Measurements from ENCODE around the gene TSEN2.

Gene TSEN2

GRCh38 chr3:12574661-12575060 is 90.4 kb downstream of the TSEN2 start:
- H2AK5ac ChIP-seq (ENCODE audit: low read depth, low read length) = no peak overlapping the region
- no peak overlapping the region for H3K4me3 ChIP-seq (ENCODE audit: low read length in 2 of 2)
- H3K36me3 ChIP-seq (replicated peaks in 1 of 2; ENCODE audit: control insufficient read depth in 2 of 2, insufficient read depth in 2 of 2, low read length in 2 of 2) = peaks cover 43 to 97% of the 10 kb centered on the region in 2 donors
- H3K4me2 ChIP-seq (ENCODE audit: insufficient read depth, low read length, poor library complexity, severe bottlenecking) = no peak overlapping the region
- H3K9ac ChIP-seq (ENCODE audit: low read depth, low read length, poor library complexity) = peak overlapping the region; percentile 24
- no peak overlapping the region for H2BK15ac ChIP-seq (ENCODE audit: low read length)
- H3K18ac ChIP-seq (ENCODE audit: low read length) = no peak overlapping the region
- H3K14ac ChIP-seq (ENCODE audit: low read length) = no peak overlapping the region
- no peak overlapping the region for H2AFZ ChIP-seq (ENCODE audit: low read length)
- H2BK120ac ChIP-seq (ENCODE audit: low read depth, low read length) = no peak overlapping the region
- H3K9me3 ChIP-seq (replicated peaks in 1 of 2; ENCODE audit: control insufficient read depth in 2 of 2, insufficient read depth in 1 of 2, low read depth in 1 of 2, low read length in 2 of 2) = no peaks in the 10 kb centered on the region
- no peak overlapping the region for H2BK12ac ChIP-seq (ENCODE audit: low read length)
- H3K79me1 ChIP-seq (ENCODE audit: low read depth, low read length) = no peaks in the 10 kb centered on the region
- H3K23ac ChIP-seq (ENCODE audit: low read depth, low read length, poor library complexity) = no peak overlapping the region
- H4K8ac ChIP-seq (ENCODE audit: low read depth, low read length) = no peak overlapping the region
- H3K27me3 ChIP-seq (ENCODE audit: control insufficient read depth in 3 of 3, insufficient read depth in 3 of 3, low read depth in 1 of 3, low read length in 3 of 3) = no peaks in the 10 kb centered on the region
- no peak overlapping the region for H4K91ac ChIP-seq (ENCODE audit: low read depth, low read length, poor library complexity)
- no peak overlapping the region for H3K27ac ChIP-seq (replicated peaks; ENCODE audit: low read length)
- no peak for DNase-seq (ENCODE audit: low spot score)
- H3K4ac ChIP-seq (ENCODE audit: low read length) = no peak overlapping the region
- WGBS, 2 donors (ENCODE audit: extremely low coverage in 2 of 2, insufficient read length in 2 of 2, insufficient replicate concordance in 1 of 2) = no CpG with 5 or more reads among the region's 7 CpGs
- no peak overlapping the region for H2BK5ac ChIP-seq (ENCODE audit: low read length)
- H3K4me1 ChIP-seq (ENCODE audit: control insufficient read depth in 2 of 2, insufficient read depth in 1 of 2, low read depth in 1 of 2, low read length in 2 of 2) = no peaks in the 10 kb centered on the region

DNA sequence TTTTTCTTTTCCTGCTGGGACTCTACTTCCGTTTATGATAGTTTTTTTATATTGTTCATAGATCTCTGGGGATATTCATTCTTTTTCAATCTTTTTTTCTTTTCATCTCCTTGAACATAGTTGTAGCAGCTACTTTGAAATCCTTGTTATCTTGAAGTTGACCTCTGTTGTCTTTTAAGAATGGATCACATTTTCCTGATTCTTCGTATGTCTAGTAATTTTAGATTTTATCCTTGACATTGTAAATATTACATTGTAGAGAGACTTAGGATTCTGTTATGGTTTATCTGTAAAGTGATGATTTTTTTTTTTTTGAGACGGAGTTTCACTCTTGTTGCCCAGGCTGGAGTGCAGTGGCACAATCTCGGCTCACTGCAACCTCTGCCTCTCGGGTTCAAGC is 93.1 kb downstream of the TSEN2 start:
- Histone ChIP-seq H3K4me1 (ENCODE audit: control insufficient read depth in 2 of 2, insufficient read depth in 1 of 2, low read depth in 1 of 2, low read length in 2 of 2) (no peaks in the 10 kb centered on the region), H4K91ac (ENCODE audit: low read depth, low read length, poor library complexity) (no peak overlapping the region), H3K27ac (replicated peaks; ENCODE audit: low read length) (no peak overlapping the region), H2BK12ac (ENCODE audit: low read length) (no peak overlapping the region), H2BK15ac (ENCODE audit: low read length) (no peak overlapping the region), H3K36me3 (replicated peaks in 1 of 2; ENCODE audit: control insufficient read depth in 2 of 2, insufficient read depth in 2 of 2, low read length in 2 of 2) (peaks cover 41 to 95% of the 10 kb centered on the region in 2 donors), H3K4ac (ENCODE audit: low read length) (no peak overlapping the region), H2BK5ac (ENCODE audit: low read length) (no peak overlapping the region), H2BK120ac (ENCODE audit: low read depth, low read length) (no peak overlapping the region), H3K9me3 (replicated peaks in 1 of 2; ENCODE audit: control insufficient read depth in 2 of 2, insufficient read depth in 1 of 2, low read depth in 1 of 2, low read length in 2 of 2) (no peaks in the 10 kb centered on the region), H3K9ac (ENCODE audit: low read depth, low read length, poor library complexity) (no peak overlapping the region), H2AK5ac (ENCODE audit: low read depth, low read length) (no peak overlapping the region), H3K4me3 (ENCODE audit: low read length in 2 of 2) (no peak overlapping the region), H4K8ac (ENCODE audit: low read depth, low read length) (no peak overlapping the region), H3K14ac (ENCODE audit: low read length) (no peak overlapping the region), H3K18ac (ENCODE audit: low read length) (no peak overlapping the region), H2AFZ (ENCODE audit: low read length) (no peak overlapping the region), H3K4me2 (ENCODE audit: insufficient read depth, low read length, poor library complexity, severe bottlenecking) (no peak overlapping the region), H3K27me3 (ENCODE audit: control insufficient read depth in 3 of 3, insufficient read depth in 3 of 3, low read depth in 1 of 3, low read length in 3 of 3) (no peaks in the 10 kb centered on the region), H3K79me1 (ENCODE audit: low read depth, low read length) (peaks cover 2% of the 10 kb centered on the region), H3K23ac (ENCODE audit: low read depth, low read length, poor library complexity) (no peak overlapping the region)
- no peak for DNase-seq (ENCODE audit: low spot score)
- no CpG with 5 or more reads among the region's 5 CpGs for whole genome bisulfite sequencing, 2 donors (ENCODE audit: extremely low coverage in 2 of 2, insufficient read length in 2 of 2, insufficient replicate concordance in 1 of 2)

- Histone ChIP-seq H3K27me3 (ENCODE audit: control insufficient read depth in 3 of 3, insufficient read depth in 3 of 3, low read depth in 1 of 3, low read length in 3 of 3) (no peaks in the 10 kb centered on the region), H3K27ac (replicated peaks; ENCODE audit: low read length) (no peak overlapping the region), H3K4ac (ENCODE audit: low read length) (no peak overlapping the region), H3K23ac (ENCODE audit: low read depth, low read length, poor library complexity) (no peak overlapping the region), H3K18ac (ENCODE audit: low read length) (no peak overlapping the region), H4K91ac (ENCODE audit: low read depth, low read length, poor library complexity) (no peak overlapping the region), H3K4me3 (ENCODE audit: low read length in 2 of 2) (no peak overlapping the region), H2BK5ac (ENCODE audit: low read length) (no peak overlapping the region), H3K9ac (ENCODE audit: low read depth, low read length, poor library complexity) (no peak overlapping the region), H2BK120ac (ENCODE audit: low read depth, low read length) (no peak overlapping the region), H2BK15ac (ENCODE audit: low read length) (no peak overlapping the region), H2AFZ (ENCODE audit: low read length) (no peak overlapping the region), H3K36me3 (replicated peaks in 1 of 2; ENCODE audit: control insufficient read depth in 2 of 2, insufficient read depth in 2 of 2, low read length in 2 of 2) (peaks cover 40 to 95% of the 10 kb centered on the region in 2 donors), H3K4me1 (ENCODE audit: control insufficient read depth in 2 of 2, insufficient read depth in 1 of 2, low read depth in 1 of 2, low read length in 2 of 2) (no peaks in the 10 kb centered on the region), H3K14ac (ENCODE audit: low read length) (no peak overlapping the region), H3K79me1 (ENCODE audit: low read depth, low read length) (peaks cover 2% of the 10 kb centered on the region), H2AK5ac (ENCODE audit: low read depth, low read length) (no peak overlapping the region), H2BK12ac (ENCODE audit: low read length) (no peak overlapping the region), H3K9me3 (replicated peaks in 1 of 2; ENCODE audit: control insufficient read depth in 2 of 2, insufficient read depth in 1 of 2, low read depth in 1 of 2, low read length in 2 of 2) (no peaks in the 10 kb centered on the region), H4K8ac (ENCODE audit: low read depth, low read length) (no peak overlapping the region), H3K4me2 (ENCODE audit: insufficient read depth, low read length, poor library complexity, severe bottlenecking) (no peak overlapping the region)
- DNase-seq (ENCODE audit: low spot score) = no peak
- WGBS, 2 donors (ENCODE audit: extremely low coverage in 2 of 2, insufficient read length in 2 of 2, insufficient replicate concordance in 1 of 2) = no CpG with 5 or more reads among the region's 2 CpGs
Measured at GRCh38 chr3:12578742-12579141, 94.5 kb downstream of the TSEN2 start.

GRCh38 chr3:12579456-12579855 is 95.2 kb downstream of the TSEN2 start:
- Histone ChIP-seq H2AFZ (ENCODE audit: low read length) (no peak overlapping the region), H3K18ac (ENCODE audit: low read length) (no peak overlapping the region), H3K4me2 (ENCODE audit: insufficient read depth, low read length, poor library complexity, severe bottlenecking) (no peak overlapping the region), H3K36me3 (replicated peaks in 1 of 2; ENCODE audit: control insufficient read depth in 2 of 2, insufficient read depth in 2 of 2, low read length in 2 of 2) (peaks cover 41 to 95% of the 10 kb centered on the region in 2 donors), H3K4me3 (ENCODE audit: low read length in 2 of 2) (no peak overlapping the region), H3K9me3 (replicated peaks in 1 of 2; ENCODE audit: control insufficient read depth in 2 of 2, insufficient read depth in 1 of 2, low read depth in 1 of 2, low read length in 2 of 2) (no peaks in the 10 kb centered on the region), H4K91ac (ENCODE audit: low read depth, low read length, poor library complexity) (no peak overlapping the region), H3K9ac (ENCODE audit: low read depth, low read length, poor library complexity) (no peak overlapping the region), H3K4ac (ENCODE audit: low read length) (no peak overlapping the region), H3K23ac (ENCODE audit: low read depth, low read length, poor library complexity) (no peak overlapping the region), H4K8ac (ENCODE audit: low read depth, low read length) (no peak overlapping the region), H3K27me3 (ENCODE audit: control insufficient read depth in 3 of 3, insufficient read depth in 3 of 3, low read depth in 1 of 3, low read length in 3 of 3) (no peaks in the 10 kb centered on the region), H3K79me1 (ENCODE audit: low read depth, low read length) (peaks cover 2% of the 10 kb centered on the region), H3K4me1 (ENCODE audit: control insufficient read depth in 2 of 2, insufficient read depth in 1 of 2, low read depth in 1 of 2, low read length in 2 of 2) (no peaks in the 10 kb centered on the region), H3K27ac (replicated peaks; ENCODE audit: low read length) (no peak overlapping the region), H2BK15ac (ENCODE audit: low read length) (no peak overlapping the region), H2BK5ac (ENCODE audit: low read length) (no peak overlapping the region), H2BK12ac (ENCODE audit: low read length) (no peak overlapping the region), H2AK5ac (ENCODE audit: low read depth, low read length) (no peak overlapping the region), H2BK120ac (ENCODE audit: low read depth, low read length) (no peak overlapping the region), H3K14ac (ENCODE audit: low read length) (no peak overlapping the region)
- no CpG with 5 or more reads among the region's 3 CpGs for WGBS, 2 donors (ENCODE audit: extremely low coverage in 2 of 2, insufficient read length in 2 of 2, insufficient replicate concordance in 1 of 2)
- DNase-seq (ENCODE audit: low spot score) = no peak
